Measurements from ENCODE around the gene GET3. TPM values are rescaled to one million over a fixed set of nuclear protein-coding genes. Genes with fewer than 3 reads are reported as not detected.
A peak's percentile ranks its signal among the peaks of the same experiment; 100 is the strongest.

The GET3 gene
- total and polyA plus RNA-seq, 2 of the 13 experiments (the other 11 are each of a cell fraction or from before 2014, with no cell fraction given) = 57.7 to 59.4 TPM

DNA sequence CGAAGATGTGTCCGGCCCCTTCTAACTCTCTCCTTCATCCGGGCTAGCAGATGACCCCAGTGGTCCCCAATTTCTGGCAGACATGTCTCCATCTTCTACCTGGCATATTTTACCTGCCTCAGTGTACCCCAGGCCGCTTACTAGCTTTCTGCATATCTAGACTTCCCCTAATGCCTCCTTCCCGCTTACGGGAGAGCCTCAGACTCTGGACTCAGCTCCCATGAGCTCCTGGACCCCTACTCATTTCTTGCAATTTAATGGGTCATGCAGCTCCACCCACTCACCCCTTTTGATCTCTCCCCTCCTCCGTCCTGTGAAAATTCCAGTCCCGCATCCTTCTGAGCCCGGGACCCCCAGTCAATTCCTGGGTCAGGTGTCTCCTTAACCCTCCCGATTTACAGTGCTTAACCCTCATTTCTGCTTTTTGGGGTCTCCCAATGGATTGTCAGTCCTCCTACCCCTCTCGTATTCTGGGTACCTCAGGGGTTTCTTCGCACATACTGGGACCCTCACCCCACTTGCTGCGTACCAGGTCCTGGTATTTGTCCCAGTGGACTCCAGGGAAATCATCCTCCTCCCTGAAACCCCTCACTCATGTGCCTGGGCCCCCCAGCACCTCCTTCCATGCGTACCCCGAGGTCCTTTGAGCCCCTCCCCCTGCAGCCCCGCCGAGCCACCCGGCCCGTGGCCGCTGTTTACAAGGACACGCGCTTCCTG is 53.5 kb downstream of the GET3 start (continued):
- 0 out of 2 replicates have a peak, but pooled peaks have one; percentile 22 for TF ChIP-seq SIN3A (IDR thresholded peaks at IDR 0.05; ENCODE audit: borderline replicate concordance, low read depth, low read length)

- Histone ChIP-seq H3K27ac (ENCODE audit: extremely low read length, insufficient read depth, low read length) (peak within 1 kb of the TSS; percentile 81), H3K27me3 (ENCODE audit: control insufficient read depth in 1 of 2, insufficient read depth in 2 of 2, low read length in 2 of 2) (no peaks in the 10 kb centered on the region), H3K36me3 (replicated peaks in 1 of 2; ENCODE audit: control insufficient read depth in 1 of 2, insufficient read depth in 2 of 2, low read length in 2 of 2) (no peaks in the 10 kb centered on the region), H3K4me3 (replicated peaks in 1 of 3; ENCODE audit: insufficient read depth in 1 of 3, low read depth in 2 of 3, low read length in 3 of 3) (peak within 1 kb of the TSS; percentile 77 to 87 (median 78)), H3K4me1 (ENCODE audit: insufficient read depth, low read length) (peaks cover 60% of the 10 kb centered on the region), H3K79me2 (ENCODE audit: insufficient read depth, low read length) (peaks cover 8% of the 10 kb centered on the region), H3K9me3 (ENCODE audit: low read length) (no peaks in the 10 kb centered on the region), H3K4me2 (ENCODE audit: low read depth, low read length) (peak within 1 kb of the TSS; percentile 99), H3K9ac (ENCODE audit: insufficient read depth, low read depth, low read length) (peak within 1 kb of the TSS; percentile 89), H2AFZ (ENCODE audit: low read length) (no peak within 1 kb of the TSS), H4K20me1 (ENCODE audit: insufficient read depth, low read length) (no peaks in the 10 kb centered on the region)
- FAIRE-seq (peak; percentile 56), ATAC-seq (peak; percentile 70), DNase-seq (ENCODE audit: low spot score) (peak; percentile 88)
- ChIA-PET CTCF (ENCODE audit: low intra/inter-chr PET ratio, low total read pairs) (interaction anchor here (0.7 to 0.8 kb wide), 2 partner anchors 14 to 115 kb away, joined by 3 read pairs; no protein-coding TSS in a partner anchor), POLR2A (interaction anchor here (0.7 to 3.9 kb wide), 16 partner anchors 9 to 326 kb away, joined by 3 to 124 read pairs (median 12); partner anchors contain the start of genes GCDH, GET3, HOOK2 and MAN2B1)
- intact Hi-C loops (cut with micrococcal nuclease; ENCODE audit: unreplicated experiment) = no loop called here
- WGBS (ENCODE audit: low lambda C conversion rate) = 0% methylated on average over 6 of the region's 73 CpGs
- in situ Hi-C loops (cut with HindIII; ENCODE audit: extremely low pct_ligation_motif_present, low pct_unique_long_range_greater_than_20kb) = no loop called here
- TSS peak; percentile 81 for BruUV-seq (replicated peaks)
- TF ChIP-seq ZSCAN31 (CRISPR knock-in tag; IDR thresholded peaks at IDR 0.05; ENCODE audit: low read depth) = peak; percentile 78; the same call in 1 of the 2 replicates
- TF ChIP-seq, protein P1, sequence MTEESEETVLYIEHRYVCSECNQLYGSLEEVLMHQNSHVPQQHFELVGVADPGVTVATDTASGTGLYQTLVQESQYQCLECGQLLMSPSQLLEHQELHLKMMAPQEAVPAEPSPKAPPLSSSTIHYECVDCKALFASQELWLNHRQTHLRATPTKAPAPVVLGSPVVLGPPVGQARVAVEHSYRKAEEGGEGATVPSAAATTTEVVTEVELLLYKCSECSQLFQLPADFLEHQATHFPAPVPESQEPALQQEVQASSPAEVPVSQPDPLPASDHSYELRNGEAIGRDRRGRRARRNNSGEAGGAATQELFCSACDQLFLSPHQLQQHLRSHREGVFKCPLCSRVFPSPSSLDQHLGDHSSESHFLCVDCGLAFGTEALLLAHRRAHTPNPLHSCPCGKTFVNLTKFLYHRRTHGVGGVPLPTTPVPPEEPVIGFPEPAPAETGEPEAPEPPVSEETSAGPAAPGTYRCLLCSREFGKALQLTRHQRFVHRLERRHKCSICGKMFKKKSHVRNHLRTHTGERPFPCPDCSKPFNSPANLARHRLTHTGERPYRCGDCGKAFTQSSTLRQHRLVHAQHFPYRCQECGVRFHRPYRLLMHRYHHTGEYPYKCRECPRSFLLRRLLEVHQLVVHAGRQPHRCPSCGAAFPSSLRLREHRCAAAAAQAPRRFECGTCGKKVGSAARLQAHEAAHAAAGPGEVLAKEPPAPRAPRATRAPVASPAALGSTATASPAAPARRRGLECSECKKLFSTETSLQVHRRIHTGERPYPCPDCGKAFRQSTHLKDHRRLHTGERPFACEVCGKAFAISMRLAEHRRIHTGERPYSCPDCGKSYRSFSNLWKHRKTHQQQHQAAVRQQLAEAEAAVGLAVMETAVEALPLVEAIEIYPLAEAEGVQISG (CRISPR knock-in tag; IDR thresholded peaks at IDR 0.05) = peak; percentile 85
- no peak for TF ChIP-seq SETDB1 (CRISPR knock-in tag; IDR thresholded peaks at IDR 0.05; ENCODE audit: borderline replicate concordance)
- peak; percentile 48; the same call in 1 of the 2 replicates for TF ChIP-seq SALL2 (CRISPR knock-in tag; IDR thresholded peaks at IDR 0.05)
- peak; percentile 90; the same call in 1 of the 2 replicates for TF ChIP-seq ZNF552 (CRISPR knock-in tag; IDR thresholded peaks at IDR 0.05; ENCODE audit: borderline replicate concordance)
- TF ChIP-seq ZNF780A (CRISPR knock-in tag; IDR thresholded peaks at IDR 0.05) = no peak
- TF ChIP-seq KMT2A (CRISPR knock-in tag; IDR thresholded peaks at IDR 0.05) = peak; percentile 50
- peak; percentile 88; the same call in 1 of the 2 replicates for TF ChIP-seq HMGXB3 (CRISPR knock-in tag; IDR thresholded peaks at IDR 0.05; ENCODE audit: borderline replicate concordance)
- TF ChIP-seq CSRNP1 (CRISPR knock-in tag; IDR thresholded peaks at IDR 0.05) = no peak
- no peak for TF ChIP-seq ZNF83 (CRISPR knock-in tag; IDR thresholded peaks at IDR 0.05; ENCODE audit: borderline replicate concordance)
These were observed 54.2 kb downstream of the GET3 start, which contains the start of gene JUNB for GRCh38 chr19:12791345-12792050. Gene JUNB, plus strand, starts transcription at chr19:12791486. Its CDS starts 286 bp downstream, at chr19:12791772.

Measured in HepG2 (cell line).